Right lobe of liver (tissue), 6 donors: ENCODE data around the gene COX10. TPM values are rescaled to one million over a fixed set of nuclear protein-coding genes. Genes with fewer than 3 reads are reported as not detected.

Source experiments
- ATAC-seq, 4 donors: fragments of 200-7000 bp; cut with Tn5 transposase; one replicate each; pipeline ENCODE4 v1.9.1; 2020; ENCODE audit warnings: mild to moderate bottlenecking in 4 of 4, moderate library complexity in 4 of 4
- DNase-seq, 3 donors: peaks; one replicate each; pipeline ENCODE4 v3.0.0-alpha.2; 2020
- H3K27ac ChIP-seq, 3 donors: fragments of 200-600 bp; one replicate each; pipeline ENCODE4 v1.8.0; 2022
- H3K27me3 ChIP-seq, 2 donors: fragments of 200-600 bp; one replicate each; pipeline ENCODE4 v1.8.0; 2022
- H3K36me3 ChIP-seq, 4 donors: fragments of 200-600 bp; sonication (generic) in 1 of 4; one replicate each; pipeline versions ENCODE4 v1.5.1 to v1.8.0; 2017 to 2022; ENCODE audit warnings: control low read depth in 1 of 4
- H3K4me1 ChIP-seq, 4 donors: fragments of 200-600 bp; sonication (generic) in 1 of 4; one replicate each; pipeline versions ENCODE4 v1.5.1 to v1.8.0; 2017 to 2022; ENCODE audit warnings: control low read depth in 1 of 4
- H3K4me3 ChIP-seq, 3 donors: fragments of 200-600 bp; one replicate each; pipeline ENCODE4 v1.8.0; 2022
- H3K9me3 ChIP-seq, 4 donors: fragments of 200-600 bp; sonication (generic) in 1 of 4; one replicate each; pipeline versions ENCODE4 v1.5.1 to v1.8.0; 2017 to 2022; ENCODE audit warnings: control low read depth in 1 of 4
- CTCF ChIP-seq, 4 donors: fragments of 200-600 bp in 3 of 4; fragments of 450-650 bp in 1 of 4; IDR thresholded peaks; one replicate each; pipeline versions ENCODE4 v1.5.1 to v1.8.0; 2016 to 2022; ENCODE audit warnings: antibody characterized with exemption in 4 of 4, mild to moderate bottlenecking in 2 of 4
- POLR2A ChIP-seq: fragments of 450-650 bp; IDR thresholded peaks from one replicate; pipeline ENCODE4 v1.6.1; 2017; ENCODE audit warnings: antibody characterized with exemption, mild to moderate bottlenecking
- WGBS: methylation state at CpG from one replicate; pipeline ENCODE4 v1.1.6; 2018; ENCODE audit warnings: low coverage, low lambda C conversion rate; ENCODE audit not compliant: insufficient coverage; ENCODE audit errors: missing lambda C conversion rate; 5-methylcytosine and 5-hydroxymethylcytosine counted together
- intact Hi-C, 2 donors: fragments of 100-400 bp; cut with DNase I; formaldehyde crosslinking; loops; one replicate each; pipeline versions ENCODE4 v1.11.2 to v1.14.1; 2022
- total RNA-seq, 6 experiments: library from RNA; depleted of rRNA in 2 of 6; stranded (reverse); fragments of >200 nt in 2 of 6; fragmentation: NEBNext Ultra II Directional in 3 of 6; extraction: Animal tissue kit (Norgen Biotek cat#: 25700) in 3 of 6; gene quantifications; one replicate each; pipeline versions ENCODE4 v1.1.0 to v1.2.4, GENCODE V29; 2016 to 2023
- donor health status: DM: no; HTN: yes; CAD: no.
- donor health status: DM: no; HTN: no; CAD: no.
- donor health status: DM: no; HTN: no; CAD: no.
- donor health status: DM: no; HTN: yes; CAD: no.
- donor health status: DM: no; HTN: yes; CAD: no.

The COX10 gene
- total RNA-seq, 6 experiments from 2014 or later = 6.8 to 23.0 (median 9.0) TPM

- ATAC-seq (no peak), DNase-seq (no peak)
- H3K9me3 ChIP-seq = no peaks in the 10 kb centered on the region
- H3K27me3 ChIP-seq = no peaks in the 10 kb centered on the region
- TF ChIP-seq POLR2A (no peak), CTCF (IDR thresholded peaks at IDR 0.05) (no peak)
- no peak overlapping the region for H3K4me3 ChIP-seq
- 82% methylated on average over 1 of the region's 1 CpG for WGBS
- H3K27ac ChIP-seq = no peak overlapping the region
- no peaks in the 10 kb centered on the region for H3K4me1 ChIP-seq
- H3K36me3 ChIP-seq = no peaks in the 10 kb centered on the region
- intact Hi-C loops = no loop called here
Observed at GRCh38 chr17:14037453-14037852, 31.9 kb upstream of the COX10 start.

- Histone ChIP-seq H3K9me3 (no peaks in the 10 kb centered on the region), H3K27ac (no peak overlapping the region), H3K4me3 (no peak overlapping the region), H3K4me1 (no peaks in the 10 kb centered on the region), H3K36me3 (no peaks in the 10 kb centered on the region), H3K27me3 (no peaks in the 10 kb centered on the region)
- WGBS = 42% methylated on average over 1 of the region's 1 CpG
- intact Hi-C loops = no loop called here
- DNase-seq (no peak), ATAC-seq (no peak)
- TF ChIP-seq POLR2A (no peak), CTCF (IDR thresholded peaks at IDR 0.05) (no peak)
Observed at GRCh38 chr17:14038206-14038605, 31.1 kb upstream of the COX10 start.

DNA sequence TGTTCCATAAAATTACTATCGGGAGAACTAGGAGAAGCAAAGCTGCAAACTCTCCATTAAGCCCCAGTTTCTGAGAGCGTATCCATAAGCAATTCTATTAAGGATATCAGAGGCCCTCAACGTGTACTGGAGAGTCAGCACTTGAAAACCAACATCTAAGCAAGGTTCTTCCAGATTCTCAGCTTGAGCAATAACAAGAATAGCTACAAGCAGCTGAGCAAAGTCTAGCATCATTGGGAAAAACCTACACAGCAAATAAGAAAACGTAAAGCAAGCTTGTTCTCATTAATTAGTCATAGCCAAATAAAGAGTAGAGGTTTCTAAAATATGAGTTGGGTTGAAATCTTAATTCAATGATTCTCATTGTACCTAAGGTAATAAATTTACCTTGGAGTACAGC is 26.9 kb upstream of the COX10 start:
- ATAC-seq = no peak
- DNase-seq = no peak
- Histone ChIP-seq H3K27me3 (no peaks in the 10 kb centered on the region), H3K36me3 (no peaks in the 10 kb centered on the region), H3K4me1 (no peaks in the 10 kb centered on the region), H3K27ac (no peak overlapping the region), H3K4me3 (no peak overlapping the region), H3K9me3 (no peaks in the 10 kb centered on the region)
- WGBS = 90% methylated on average over 3 of the region's 4 CpGs
- no peak for TF ChIP-seq CTCF (IDR thresholded peaks at IDR 0.05)
- TF ChIP-seq POLR2A = no peak
- intact Hi-C loops = no loop called here

DNA sequence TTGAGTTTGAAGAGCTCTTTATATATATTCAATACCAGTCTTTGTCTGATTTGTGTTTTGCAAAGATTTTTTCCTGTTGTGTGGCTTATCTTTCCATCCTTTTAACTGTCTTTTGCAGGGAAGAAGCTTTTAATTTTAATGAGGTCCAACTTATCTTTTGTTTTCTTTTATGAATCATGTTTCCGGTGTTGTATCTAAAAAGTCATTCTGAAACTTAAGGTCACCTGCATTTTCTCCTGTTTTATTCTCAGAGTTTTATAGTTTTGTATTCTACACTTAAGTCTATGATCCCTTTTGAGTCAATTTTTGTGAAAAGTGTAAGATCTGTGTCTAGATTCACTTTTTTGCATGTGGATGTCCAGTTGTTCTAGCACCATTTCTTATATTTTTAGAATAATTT is 24.6 kb upstream of the COX10 start:
- Histone ChIP-seq H3K27me3 (no peaks in the 10 kb centered on the region), H3K36me3 (no peaks in the 10 kb centered on the region), H3K27ac (no peak overlapping the region), H3K4me1 (no peaks in the 10 kb centered on the region), H3K9me3 (no peaks in the 10 kb centered on the region), H3K4me3 (no peak overlapping the region)
- 65% methylated on average over 1 of the region's 1 CpG for WGBS
- DNase-seq = no peak
- TF ChIP-seq CTCF (IDR thresholded peaks at IDR 0.05) (no peak), POLR2A (no peak)
- intact Hi-C loops = no loop called here
- no peak for ATAC-seq

- Histone ChIP-seq H3K27me3 (no peaks in the 10 kb centered on the region), H3K27ac (no peak overlapping the region), H3K36me3 (no peaks in the 10 kb centered on the region), H3K4me3 (no peak overlapping the region), H3K4me1 (no peaks in the 10 kb centered on the region), H3K9me3 (no peaks in the 10 kb centered on the region)
- ATAC-seq (no peak), DNase-seq (no peak)
- intact Hi-C loops = no loop called here
- WGBS = 97% methylated on average over 6 of the region's 6 CpGs
- TF ChIP-seq CTCF (IDR thresholded peaks at IDR 0.05) (no peak), POLR2A (no peak)
Observed at GRCh38 chr17:14046978-14047377, 22.3 kb upstream of the COX10 start.
